Measurements from ENCODE around the gene MICAL3.
"Not testable (repeated sequence)": the region's sequence is repeated elsewhere in the genome, so short reads cannot be mapped to it uniquely, and the experiment has no call there.

MICAL3 gene

GRCh38 chr22:18058371-18059093 is 34.2 kb upstream of the MICAL3 start:
- DNase-seq: no peak

DNA sequence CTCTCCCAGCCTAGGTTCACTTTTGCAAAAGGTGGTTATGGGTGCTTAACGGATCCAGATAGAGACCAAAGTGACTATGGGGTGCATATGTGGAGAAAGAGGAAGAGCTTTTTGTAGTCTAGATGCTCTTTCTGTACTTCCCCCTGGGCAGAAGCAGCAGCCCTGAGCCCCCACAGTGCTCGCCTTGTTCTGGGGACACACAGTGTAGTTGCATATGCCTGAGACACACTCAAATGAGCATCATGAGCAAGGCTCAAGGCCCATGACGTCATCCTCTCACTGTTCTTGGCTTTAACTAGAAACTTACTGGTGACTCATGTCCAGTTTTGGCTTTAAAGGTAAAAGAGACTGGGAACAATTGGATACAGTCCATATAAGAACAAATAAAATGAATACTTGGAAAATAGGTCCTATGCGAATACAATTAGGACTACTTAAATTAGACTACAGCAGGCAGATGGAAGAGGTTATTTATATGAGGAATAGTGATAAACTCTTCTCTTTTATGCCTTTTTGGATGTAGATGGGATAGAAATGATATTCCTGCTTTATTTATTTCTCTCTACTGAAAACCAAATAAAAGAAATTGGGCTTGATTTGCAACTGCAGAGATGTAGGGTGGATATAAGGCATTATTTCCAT is 33.3 kb upstream of the MICAL3 start:
- DNase-seq: peak in 1 of 2 experiments; percentile 6

GRCh38 chr22:18056807-18057474 is 32.6 kb upstream of the MICAL3 start:
- DNase-seq: no peak

- peak in 1 of 2 experiments; percentile 17 for DNase-seq
Measured at GRCh38 chr22:18056161-18056666, 31.9 kb upstream of the MICAL3 start.

DNA sequence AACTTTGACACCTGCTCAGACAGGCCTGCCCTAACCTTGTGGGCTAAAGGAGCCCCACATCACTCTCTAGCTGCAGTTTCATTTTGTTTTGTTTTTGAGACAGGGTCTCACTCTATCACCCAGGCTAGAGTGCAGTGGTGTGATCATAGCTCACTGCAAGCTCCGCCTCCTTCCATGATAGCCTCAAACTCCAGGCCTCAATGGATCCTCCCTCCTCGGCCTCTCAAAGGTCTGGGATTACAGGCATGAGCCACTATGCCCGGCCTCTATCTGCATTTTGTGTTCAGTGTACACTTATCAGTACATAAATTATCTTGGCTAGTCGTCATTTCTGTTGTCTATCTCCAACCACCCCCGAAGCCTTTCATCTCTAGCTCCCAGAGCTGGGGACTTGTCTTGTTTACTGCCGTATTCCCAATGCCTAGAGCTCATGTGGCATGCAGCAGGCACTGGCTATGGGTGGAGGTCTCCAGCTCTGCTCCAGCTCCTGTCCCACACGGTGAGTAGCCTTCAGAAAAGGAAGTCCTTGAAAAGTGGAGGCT is 31.3 kb upstream of the MICAL3 start:
- no peak for DNase-seq

GRCh38 chr22:18053216-18053946 is 29.0 kb upstream of the MICAL3 start:
- DNase-seq: not testable (repeated sequence)

- DNase-seq: not testable (repeated sequence)
Measured at GRCh38 chr22:18051113-18051512, 26.8 kb upstream of the MICAL3 start.

GRCh38 chr22:18050065-18050464 is 25.7 kb upstream of the MICAL3 start:
- no peak for DNase-seq

GRCh38 chr22:18048441-18048898 is 24.1 kb upstream of the MICAL3 start:
- DNase-seq: no peak

DNA sequence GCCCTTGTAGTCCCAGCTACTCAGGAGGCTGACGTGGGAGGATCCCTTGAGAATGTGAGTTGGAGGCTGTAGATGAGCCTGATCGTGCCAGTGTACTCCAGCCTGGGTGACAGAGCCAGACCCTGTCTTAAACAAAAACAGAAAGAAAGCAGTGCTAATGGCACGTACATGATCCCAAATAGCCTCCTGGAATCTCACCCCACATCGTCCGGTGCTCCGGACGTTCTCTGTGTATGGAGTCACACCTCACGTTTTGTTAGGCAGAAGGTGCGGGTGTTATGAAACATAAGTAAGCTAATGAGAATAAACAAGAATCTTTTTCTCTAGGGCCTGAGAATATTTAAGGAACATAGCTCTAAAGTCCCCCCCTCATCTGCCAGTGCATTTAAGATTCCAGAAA is 23.7 kb upstream of the MICAL3 start:
- no peak for DNase-seq

DNA sequence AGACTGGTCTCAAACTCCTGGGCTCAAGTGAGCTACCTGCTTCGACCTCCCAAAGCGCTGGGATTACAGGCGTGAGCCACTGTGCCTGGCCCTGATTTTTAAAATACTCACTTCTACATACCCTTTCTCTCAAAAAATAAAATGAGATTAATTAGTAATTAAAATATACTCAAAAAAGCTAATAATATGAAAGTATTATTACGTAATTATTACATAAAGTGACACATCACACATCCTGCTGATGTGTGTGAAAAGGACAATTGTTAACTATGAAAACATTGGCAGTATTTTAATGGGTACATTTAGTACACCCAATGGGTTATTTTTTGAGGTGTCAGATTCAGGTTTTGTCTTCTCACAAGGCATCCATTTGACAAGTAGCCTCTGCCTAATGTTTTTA is 21.4 kb upstream of the MICAL3 start:
- no peak for DNase-seq

DNA sequence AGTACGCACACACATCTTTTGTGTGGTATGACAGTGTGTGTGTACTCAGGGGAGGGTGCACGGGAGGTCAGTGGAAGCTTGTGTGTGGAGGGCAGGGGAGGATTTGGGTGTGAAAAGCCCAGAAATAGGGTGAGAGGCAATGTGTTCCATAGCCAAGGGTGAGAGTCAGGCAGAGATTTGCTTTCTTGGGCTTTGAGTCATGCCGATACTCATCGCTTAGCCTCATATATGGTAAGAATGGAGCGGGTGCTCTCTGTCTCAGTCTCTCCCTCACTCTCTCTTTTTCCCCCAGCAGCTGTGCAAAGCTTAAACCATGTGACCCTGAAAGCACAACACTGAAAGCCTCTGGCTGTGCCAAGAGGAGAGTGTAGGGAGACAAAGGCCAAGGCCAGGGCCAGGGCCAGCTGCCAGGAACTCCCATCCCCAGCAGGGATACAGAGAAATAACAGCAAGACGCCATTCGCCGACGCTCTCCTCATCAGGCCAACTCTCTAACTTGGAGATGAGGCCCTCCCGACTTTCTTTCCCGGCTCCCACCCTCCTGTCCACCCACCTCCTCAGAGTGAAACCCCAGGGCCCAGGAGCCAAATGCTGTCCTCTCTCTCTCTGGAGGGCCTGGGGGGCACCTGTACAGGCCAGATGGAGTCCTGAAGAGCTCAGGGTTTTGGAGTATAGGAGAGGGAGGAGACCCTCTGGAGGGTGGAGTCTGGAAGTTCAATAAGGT is 20.3 kb upstream of the MICAL3 start:
- peak; percentile 82 to 87 for DNase-seq

DNA sequence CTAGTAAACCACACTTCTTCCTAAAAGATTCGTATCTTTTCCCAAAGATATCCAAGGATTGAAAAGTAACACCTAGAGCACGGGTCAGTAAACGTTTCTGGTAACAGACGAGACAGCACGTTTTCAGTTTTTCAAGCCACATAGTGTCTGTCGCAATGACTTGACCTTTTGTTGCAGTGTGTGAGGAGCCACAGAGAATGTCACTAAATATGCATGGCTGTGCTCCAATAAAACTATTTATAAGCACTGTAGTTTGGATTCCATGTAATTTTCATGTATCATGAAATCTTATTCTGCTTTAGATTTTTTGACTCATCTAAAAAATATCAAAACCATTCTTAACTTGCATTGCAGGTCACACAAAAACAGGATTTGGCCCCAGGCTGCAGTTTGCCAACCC is 18.3 kb upstream of the MICAL3 start:
- no peak for DNase-seq

DNA sequence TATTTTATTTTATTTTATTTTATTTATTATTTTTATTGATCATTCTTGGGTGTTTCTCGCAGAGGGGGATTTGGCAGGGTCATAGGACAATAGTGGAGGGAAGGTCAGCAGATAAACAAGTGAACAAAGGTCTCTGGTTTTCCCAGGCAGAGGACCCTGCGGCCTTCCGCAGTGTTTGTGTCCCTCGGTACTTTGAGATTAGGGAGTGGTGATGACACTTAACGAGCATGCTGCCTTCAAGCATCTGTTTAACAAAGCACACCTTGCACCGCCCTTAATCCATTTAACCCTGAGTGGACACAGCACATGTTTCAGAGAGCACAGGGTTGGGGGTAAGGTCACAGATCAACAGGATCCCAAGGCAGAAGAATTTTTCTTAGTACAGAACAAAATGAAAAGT is 16.5 kb upstream of the MICAL3 start:
- not testable (repeated sequence) for DNase-seq

DNA sequence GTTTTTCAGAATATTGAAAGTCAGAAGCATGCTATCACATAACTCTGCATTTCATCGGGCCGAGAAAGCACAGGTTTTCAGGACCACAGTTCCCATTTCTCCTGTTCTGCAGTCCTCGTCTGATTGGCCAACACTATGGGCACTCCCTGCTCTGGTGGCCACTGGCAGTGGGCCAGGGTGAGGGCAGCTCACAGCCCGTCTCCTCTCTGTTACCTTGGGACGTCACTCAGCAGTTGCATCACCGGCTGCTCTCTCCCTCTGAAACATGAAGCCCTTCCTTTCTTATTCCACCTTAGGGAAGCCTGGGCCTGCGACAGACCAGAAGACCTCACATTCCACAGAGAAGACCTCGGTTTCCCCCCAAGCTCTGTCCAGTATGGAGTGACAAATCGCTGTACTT is 11.4 kb upstream of the MICAL3 start:
- DNase-seq: peak; percentile 72 to 84

DNA sequence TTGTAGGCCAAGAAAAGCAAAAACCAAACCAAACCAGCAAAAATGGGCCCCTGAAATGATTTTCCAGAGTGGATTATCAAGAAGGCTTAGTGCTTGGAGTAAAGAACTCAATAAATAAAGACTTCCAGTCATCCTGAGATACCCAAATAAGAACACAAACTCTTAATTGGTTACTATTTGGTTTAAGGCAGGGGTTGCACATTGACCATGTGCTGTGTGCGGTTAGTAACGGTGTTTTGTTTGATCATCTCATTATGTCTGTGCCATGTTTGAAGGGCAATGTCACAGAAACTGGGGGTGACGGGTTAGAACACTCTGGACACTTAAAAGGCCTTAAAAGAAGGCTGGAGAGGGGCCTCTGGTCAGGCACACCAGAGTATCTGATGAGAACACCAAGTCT is 9.7 kb upstream of the MICAL3 start:
- no peak for DNase-seq

DNA sequence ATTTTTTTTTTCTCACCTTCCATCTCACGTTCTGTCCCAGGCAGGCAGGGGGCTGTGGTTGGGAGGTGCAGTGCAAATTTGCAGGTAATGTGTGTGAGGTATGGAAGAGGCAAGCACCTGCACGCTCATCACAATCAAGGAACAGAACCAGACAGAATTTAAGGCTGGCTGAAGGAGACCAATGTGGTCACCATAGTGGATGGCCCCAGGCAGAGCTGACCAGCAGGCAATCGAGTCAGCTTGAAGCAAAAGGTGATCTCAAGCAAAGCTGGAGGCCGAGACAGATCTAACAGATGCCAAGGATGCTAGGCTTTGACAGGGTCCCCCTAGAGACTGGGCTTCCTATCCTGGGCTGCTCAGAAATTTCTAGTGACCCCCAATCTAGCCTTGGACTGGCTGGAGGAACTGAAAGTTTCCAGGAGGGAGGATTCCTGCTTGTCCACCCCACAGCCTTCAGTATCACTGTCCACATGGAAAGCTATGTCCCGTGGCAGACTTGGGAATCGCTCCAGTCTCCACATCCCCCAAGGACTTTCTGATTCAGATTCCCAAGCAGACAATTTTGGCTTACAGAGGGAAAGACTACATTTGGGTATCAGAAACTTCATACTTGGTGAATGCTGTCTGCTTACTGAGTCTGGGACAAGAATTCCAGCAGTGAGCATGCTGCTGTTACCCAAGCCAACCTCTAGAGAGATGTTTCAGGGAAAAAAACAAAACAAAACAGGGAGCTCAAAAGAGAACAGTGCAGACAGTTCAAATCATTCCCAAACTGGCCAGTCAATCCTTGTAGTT is 9.0 kb upstream of the MICAL3 start:
- no peak for DNase-seq

GRCh38 chr22:18032455-18033101 is 8.2 kb upstream of the MICAL3 start:
- no peak for DNase-seq

- no peak for DNase-seq
Measured at GRCh38 chr22:18031695-18032454, 7.5 kb upstream of the MICAL3 start.

Measured in SHP77 (cell line).